Iris pigment epithelial cell (primary cell): ENCODE measurements around the gene IBA57.

ENCODE experiments used
- DNase-seq: peaks from one replicate; pipeline ENCODE4 v3.0.0-alpha.2; 2011; ENCODE audit warnings: low read depth

Gene IBA57

GRCh38 chr1:228226956-228227791 lies 61.6 kb downstream of the IBA57 start:
- peak; percentile 84 for DNase-seq

GRCh38 chr1:228228147-228228546 lies 62.5 kb downstream of the IBA57 start:
- peak; percentile 21 for DNase-seq

DNA sequence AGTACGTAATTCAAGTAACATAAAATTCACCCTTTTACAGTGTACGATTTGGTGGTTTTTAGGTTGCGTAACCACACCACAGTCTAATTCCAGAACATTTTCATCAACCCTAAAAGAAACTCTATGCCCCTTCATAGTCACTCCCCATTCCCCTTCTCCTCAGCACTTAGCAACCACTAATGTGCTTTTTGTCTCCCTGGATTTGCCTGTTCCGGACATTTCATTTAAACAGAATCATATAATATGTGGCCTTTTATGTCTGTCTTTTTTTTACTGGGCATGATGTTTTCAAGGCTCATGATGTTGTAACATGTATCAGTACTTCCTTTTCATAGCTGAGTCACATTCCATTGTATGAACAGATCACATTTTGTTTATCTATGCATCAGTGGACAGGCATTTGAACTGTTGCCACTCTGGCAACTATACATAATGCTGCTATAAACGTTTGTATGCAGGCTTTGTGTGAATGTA lies 63.0 kb downstream of the IBA57 start:
- peak; percentile 97 for DNase-seq

GRCh38 chr1:228231189-228231588 lies 65.6 kb downstream of the IBA57 start:
- DNase-seq = no peak
